Tibial nerve (tissue), 4 donors: ENCODE data around the gene KIDINS220. TPM values are rescaled to one million over a fixed set of nuclear protein-coding genes. Genes with fewer than 3 reads are reported as not detected.

Source experiments
- DNase-seq, 2 donors: peaks; one replicate each; pipeline ENCODE4 v3.0.0-alpha.2; 2019; ENCODE audit warnings: low spot score in 2 of 2
- H3K27ac ChIP-seq, 4 donors: fragments of 200-600 bp; sonication (generic) in 3 of 4; one replicate each; pipeline ENCODE4 v1.5.1; 2017 to 2019; ENCODE audit warnings: mild to moderate bottlenecking in 1 of 4
- H3K27me3 ChIP-seq, 2 donors: fragments of 200-600 bp; sonication (generic) in 1 of 2; one replicate each; pipeline versions ENCODE4 v1.5.1 to v1.6.0; 2017 to 2019
- H3K36me3 ChIP-seq, 3 donors: fragments of 200-600 bp; sonication (generic); one replicate each; pipeline ENCODE4 v1.5.1; 2018 to 2019
- H3K4me1 ChIP-seq, 4 donors: fragments of 200-600 bp; sonication (generic) in 3 of 4; one replicate each; pipeline ENCODE4 v1.5.1; 2017 to 2019
- H3K4me3 ChIP-seq, 4 donors: fragments of 200-600 bp; sonication (generic) in 3 of 4; one replicate each; pipeline ENCODE4 v1.5.1; 2017 to 2019; ENCODE audit warnings: mild to moderate bottlenecking in 1 of 4, moderate library complexity in 1 of 4
- H3K9me3 ChIP-seq, 4 donors: fragments of 200-600 bp; sonication (generic) in 3 of 4; one replicate each; pipeline ENCODE4 v1.5.1; 2017 to 2019
- CTCF ChIP-seq, 5 experiments: fragments of 200-600 bp in 3 of 5; fragments of 450-650 bp in 2 of 5; sonication (generic) in 3 of 5; IDR thresholded peaks; one replicate each; pipeline ENCODE4 v1.5.1; 2016 to 2019; ENCODE audit warnings: antibody characterized with exemption in 5 of 5, mild to moderate bottlenecking in 3 of 5, moderate library complexity in 2 of 5
- EP300 ChIP-seq, 2 donors: sonication (generic); formaldehyde crosslinking; IDR thresholded peaks; one replicate each; pipeline ENCODE4 v1.6.1; 2017; ENCODE audit warnings: antibody characterized with exemption in 2 of 2, mild to moderate bottlenecking in 1 of 2
- POLR2A ChIP-seq, 2 donors: fragments of 450-650 bp; IDR thresholded peaks; one replicate each; pipeline ENCODE4 v1.6.1; 2017; ENCODE audit warnings: antibody characterized with exemption in 2 of 2, mild to moderate bottlenecking in 2 of 2, moderate library complexity in 2 of 2
- WGBS, 2 donors: methylation state at CpG; one replicate each; pipeline ENCODE4 v1.1.5; 2018; 5-methylcytosine and 5-hydroxymethylcytosine counted together
- total RNA-seq, 4 donors: library from RNA; depleted of rRNA; stranded (reverse); fragments of >200 nt; gene quantifications; one replicate each; pipeline ENCODE4 v1.1.0, GENCODE V29; 2016

The KIDINS220 gene
- total RNA-seq, 4 donors from 2014 or later, result 80.1 to 131 (median 109) TPM

DNA sequence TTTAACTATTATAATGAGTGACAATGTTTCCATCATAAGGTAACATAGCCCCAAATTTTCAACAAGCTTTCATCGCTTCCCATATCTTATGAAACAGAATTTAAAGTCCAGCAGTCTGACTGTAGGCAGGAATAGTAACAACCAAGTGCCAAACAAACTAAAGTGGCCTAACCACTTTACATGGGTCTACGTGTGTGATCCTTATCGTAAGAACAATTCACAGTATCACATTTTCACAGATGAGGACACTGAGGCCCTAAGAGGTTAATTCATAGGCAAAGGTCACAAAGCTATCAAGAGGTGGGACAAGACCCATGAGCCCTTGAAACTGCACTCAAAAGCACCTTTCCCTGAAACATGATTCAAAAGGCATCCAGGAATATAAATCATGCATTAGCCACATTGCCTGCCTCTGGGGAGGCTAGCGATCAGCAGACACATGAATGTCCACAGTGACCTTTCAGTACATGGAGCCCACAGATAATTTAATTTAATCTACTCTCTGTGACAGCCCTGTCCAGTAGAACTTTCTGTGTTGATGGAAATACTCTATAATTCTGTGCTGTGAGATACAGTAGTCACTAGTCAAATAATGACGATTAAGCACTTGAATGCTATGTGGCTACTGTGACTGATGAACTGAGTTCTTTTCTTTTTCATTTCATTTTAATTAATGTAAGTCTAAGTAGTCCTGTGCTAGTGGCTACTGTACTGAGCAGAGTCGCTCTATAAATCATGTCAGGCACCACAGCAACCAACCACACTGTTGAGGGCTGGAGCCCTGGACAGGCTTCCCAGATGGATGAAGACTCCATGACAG lies 30.3 kb downstream of the KIDINS220 start:
- H3K9me3 ChIP-seq, result no peaks in the 10 kb centered on the region
- H3K4me3 ChIP-seq, result no peak overlapping the region
- H3K27ac ChIP-seq, result no peak overlapping the region
- no peaks in the 10 kb centered on the region for H3K27me3 ChIP-seq
- peaks cover 0 to 5% (median 0%) of the 10 kb centered on the region in 4 donors for H3K4me1 ChIP-seq
- 92 to 98% methylated on average over 6 of the region's 6 CpGs for WGBS, 2 donors
- DNase-seq, result no peak
- TF ChIP-seq EP300 (IDR thresholded peaks at IDR 0.05), result no peak
- TF ChIP-seq POLR2A (IDR thresholded peaks at IDR 0.05), result no peak
- TF ChIP-seq CTCF (IDR thresholded peaks at IDR 0.05), result no peak
- peaks cover 0 to 94% (median 12%) of the 10 kb centered on the region in 3 donors for H3K36me3 ChIP-seq

DNA sequence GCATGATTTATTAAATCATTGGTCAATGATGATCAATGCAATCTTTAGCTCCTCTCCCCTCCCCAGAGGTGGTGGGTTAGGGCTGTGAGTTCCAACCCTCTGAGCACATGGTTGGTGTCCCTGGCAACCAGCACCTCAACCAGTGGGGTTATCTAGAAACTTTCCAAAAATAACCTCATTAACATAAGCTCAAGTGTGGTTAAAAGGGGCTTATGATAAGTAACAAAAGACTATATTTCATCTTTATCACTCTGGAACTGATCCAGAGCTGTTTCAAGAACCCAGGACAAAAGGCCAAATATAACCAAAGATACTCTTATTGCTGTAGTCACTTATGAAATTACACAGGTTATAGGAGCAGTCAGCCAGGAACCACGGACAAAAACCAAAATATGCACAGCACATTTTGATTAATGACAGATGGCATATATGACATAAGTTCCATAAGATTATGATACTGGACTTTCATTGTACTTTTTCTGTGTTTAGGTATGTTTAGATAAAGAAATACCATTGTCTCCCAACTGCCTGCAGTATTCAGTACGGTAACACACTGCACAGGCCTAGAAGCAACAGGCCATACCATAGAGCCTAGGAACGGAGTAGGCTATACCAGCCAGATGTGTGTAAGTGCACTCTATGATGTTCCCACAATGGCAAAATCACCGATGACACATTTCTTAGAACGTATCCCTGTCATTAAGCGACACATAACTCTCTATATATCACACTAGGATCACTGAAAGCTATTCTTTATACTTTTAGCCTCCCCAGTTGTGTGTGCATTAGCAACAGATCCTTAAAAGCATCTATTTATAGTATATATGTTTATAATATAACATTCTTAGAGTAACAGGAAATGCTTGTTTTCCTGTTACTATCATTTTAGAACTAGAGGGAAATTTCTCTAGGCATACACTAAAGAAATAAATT lies 31.9 kb downstream of the KIDINS220 start:
- no peak overlapping the region for H3K4me3 ChIP-seq
- no peak for TF ChIP-seq CTCF (IDR thresholded peaks at IDR 0.05)
- H3K9me3 ChIP-seq, result no peaks in the 10 kb centered on the region
- peaks cover 0 to 5% (median 0%) of the 10 kb centered on the region in 4 donors for H3K4me1 ChIP-seq
- H3K36me3 ChIP-seq, result peaks cover 0 to 94% (median under 1%) of the 10 kb centered on the region in 3 donors
- no peaks in the 10 kb centered on the region for H3K27me3 ChIP-seq
- no peak overlapping the region for H3K27ac ChIP-seq
- DNase-seq, result no peak
- WGBS, 2 donors, result 73 to 75% methylated on average over 6 of the region's 6 CpGs

DNA sequence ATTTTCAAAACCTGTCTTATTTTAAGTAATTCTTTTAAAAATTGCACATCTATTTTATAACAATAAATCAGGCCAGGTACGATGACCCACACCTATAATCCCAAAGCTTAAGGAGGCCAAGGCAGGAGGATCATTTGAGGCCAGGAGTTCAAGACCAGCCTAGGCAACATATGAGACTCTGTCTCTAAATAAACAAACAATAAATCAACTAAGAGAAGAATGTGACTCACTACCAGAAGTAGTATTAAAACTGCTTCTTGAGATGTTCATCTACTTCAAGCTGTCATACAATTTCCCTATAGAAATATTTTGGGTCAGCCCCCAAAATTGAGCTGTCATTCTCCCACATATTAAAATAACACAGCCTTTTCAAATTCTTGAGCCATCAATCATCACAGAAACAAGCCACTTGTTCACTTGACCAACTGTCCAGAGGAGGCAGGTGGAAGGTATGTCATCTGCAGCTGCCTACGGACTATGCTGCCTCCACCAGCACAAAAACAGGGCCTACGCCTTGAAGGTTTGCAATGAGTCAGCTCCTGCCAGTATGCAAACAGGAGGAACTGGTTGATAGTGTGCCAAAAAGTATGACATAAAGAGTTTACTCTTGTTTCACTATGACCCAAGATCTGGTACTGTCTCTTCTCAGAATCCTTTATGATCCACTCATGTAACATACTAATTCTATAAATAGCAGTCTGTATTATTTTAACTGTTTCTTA lies 33.6 kb downstream of the KIDINS220 start:
- TF ChIP-seq EP300 (IDR thresholded peaks at IDR 0.05) (no peak), POLR2A (IDR thresholded peaks at IDR 0.05) (no peak), CTCF (IDR thresholded peaks at IDR 0.05) (no peak)
- H3K9me3 ChIP-seq, result no peaks in the 10 kb centered on the region
- DNase-seq, result no peak
- H3K27me3 ChIP-seq, result no peaks in the 10 kb centered on the region
- no peak overlapping the region for H3K27ac ChIP-seq
- WGBS, 2 donors, result 73 to 91% methylated on average over 3 of the region's 3 CpGs
- H3K4me3 ChIP-seq, result no peak overlapping the region
- peaks cover 0 to 5% (median 0%) of the 10 kb centered on the region in 4 donors for H3K4me1 ChIP-seq
- peaks cover 0 to 91% (median 0%) of the 10 kb centered on the region in 3 donors for H3K36me3 ChIP-seq

DNA sequence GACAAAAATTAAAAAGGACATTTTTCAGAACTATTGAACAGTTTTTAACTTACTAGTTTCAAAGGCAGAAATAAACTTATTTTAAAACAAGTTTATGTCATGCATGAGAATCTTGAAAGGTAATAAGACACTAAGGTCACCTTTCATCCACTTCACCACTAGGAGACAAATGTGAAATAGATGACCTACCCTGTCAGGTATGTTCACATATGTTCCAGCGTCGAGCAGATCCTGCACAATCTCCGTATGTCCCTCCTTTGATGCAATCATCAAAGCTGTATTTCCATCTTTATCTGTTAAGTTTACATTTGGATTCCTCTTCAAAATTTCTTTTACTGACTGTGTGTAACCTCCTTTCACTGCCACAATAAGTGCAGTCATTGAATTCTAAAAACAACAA lies 34.7 kb downstream of the KIDINS220 start:
- TF ChIP-seq CTCF (IDR thresholded peaks at IDR 0.05) (no peak), POLR2A (IDR thresholded peaks at IDR 0.05) (no peak), EP300 (IDR thresholded peaks at IDR 0.05) (no peak)
- Histone ChIP-seq H3K27ac (no peak overlapping the region), H3K36me3 (peaks cover 0 to 85% (median 0%) of the 10 kb centered on the region in 3 donors), H3K9me3 (no peaks in the 10 kb centered on the region), H3K27me3 (no peaks in the 10 kb centered on the region), H3K4me3 (no peak overlapping the region), H3K4me1 (peaks cover 0 to 5% (median 0%) of the 10 kb centered on the region in 4 donors)
- DNase-seq, result no peak
- WGBS, 2 donors, result 89 to 96% methylated on average over 3 of the region's 3 CpGs
